GM23338 (cell line): ENCODE data around the gene C5orf47.

Source experiments
- EZH2 ChIP-seq: fragments of 200-600 bp; sonication (generic); IDR thresholded peaks from one replicate; pipeline ENCODE4 v1.8.0; 2017; ENCODE audit warnings: antibody characterized with exemption, mild to moderate bottlenecking, low read depth; ENCODE audit not compliant: unreplicated experiment
- POLR2AphosphoS5 ChIP-seq: IDR thresholded peaks from 2 replicates; pipeline ENCODE4 v1.6.1; 2016; ENCODE audit warnings: antibody characterized with exemption, low read depth
- TF ChIP-seq, protein P1 (sequence below): IDR thresholded peaks from 2 replicates; pipeline ENCODE4 v1.6.1; 2016; ENCODE audit warnings: antibody characterized with exemption
- TF ChIP-seq, protein P2 (sequence below), 2 experiments: fragments of 200-600 bp in 1 of 2; sonication (generic) in 1 of 2; conservative IDR thresholded peaks; 2 replicates each; pipeline versions ENCODE4 v1.5.1 to v1.6.1; 2016 to 2017; ENCODE audit warnings: antibody characterized with exemption in 2 of 2, low read depth in 2 of 2, mild to moderate bottlenecking in 2 of 2, moderate library complexity in 1 of 2
- TF ChIP-seq, protein P3 (sequence below): IDR thresholded peaks from one replicate; pipeline ENCODE4 v1.6.1; 2018; ENCODE audit warnings: antibody characterized with exemption; ENCODE audit not compliant: unreplicated experiment

DNA sequence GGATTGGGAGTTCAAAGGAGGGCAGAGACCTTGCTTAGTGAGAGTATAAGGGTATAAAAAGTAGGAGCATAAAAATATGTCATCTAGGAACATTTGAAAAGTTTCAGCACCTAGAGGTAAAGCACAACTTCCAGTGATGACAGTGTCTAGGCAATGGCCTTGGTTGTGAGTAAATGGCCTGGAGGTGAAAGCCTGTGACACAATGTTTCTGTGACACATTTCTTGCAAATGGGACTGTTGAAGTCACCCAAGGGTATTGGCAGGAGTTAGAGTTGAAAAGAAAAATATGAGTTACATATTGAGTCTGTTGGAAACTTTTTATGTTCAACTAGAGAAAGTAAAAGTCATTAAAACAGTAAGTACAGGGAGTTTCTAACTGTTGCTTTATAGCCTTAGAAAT lies 14.8 kb downstream of the C5orf47 start:
- TF ChIP-seq, protein P1, sequence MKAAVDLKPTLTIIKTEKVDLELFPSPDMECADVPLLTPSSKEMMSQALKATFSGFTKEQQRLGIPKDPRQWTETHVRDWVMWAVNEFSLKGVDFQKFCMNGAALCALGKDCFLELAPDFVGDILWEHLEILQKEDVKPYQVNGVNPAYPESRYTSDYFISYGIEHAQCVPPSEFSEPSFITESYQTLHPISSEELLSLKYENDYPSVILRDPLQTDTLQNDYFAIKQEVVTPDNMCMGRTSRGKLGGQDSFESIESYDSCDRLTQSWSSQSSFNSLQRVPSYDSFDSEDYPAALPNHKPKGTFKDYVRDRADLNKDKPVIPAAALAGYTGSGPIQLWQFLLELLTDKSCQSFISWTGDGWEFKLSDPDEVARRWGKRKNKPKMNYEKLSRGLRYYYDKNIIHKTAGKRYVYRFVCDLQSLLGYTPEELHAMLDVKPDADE = no peak
- TF ChIP-seq EZH2 (no peak), POLR2AphosphoS5 (no peak)
- TF ChIP-seq, protein P2, sequence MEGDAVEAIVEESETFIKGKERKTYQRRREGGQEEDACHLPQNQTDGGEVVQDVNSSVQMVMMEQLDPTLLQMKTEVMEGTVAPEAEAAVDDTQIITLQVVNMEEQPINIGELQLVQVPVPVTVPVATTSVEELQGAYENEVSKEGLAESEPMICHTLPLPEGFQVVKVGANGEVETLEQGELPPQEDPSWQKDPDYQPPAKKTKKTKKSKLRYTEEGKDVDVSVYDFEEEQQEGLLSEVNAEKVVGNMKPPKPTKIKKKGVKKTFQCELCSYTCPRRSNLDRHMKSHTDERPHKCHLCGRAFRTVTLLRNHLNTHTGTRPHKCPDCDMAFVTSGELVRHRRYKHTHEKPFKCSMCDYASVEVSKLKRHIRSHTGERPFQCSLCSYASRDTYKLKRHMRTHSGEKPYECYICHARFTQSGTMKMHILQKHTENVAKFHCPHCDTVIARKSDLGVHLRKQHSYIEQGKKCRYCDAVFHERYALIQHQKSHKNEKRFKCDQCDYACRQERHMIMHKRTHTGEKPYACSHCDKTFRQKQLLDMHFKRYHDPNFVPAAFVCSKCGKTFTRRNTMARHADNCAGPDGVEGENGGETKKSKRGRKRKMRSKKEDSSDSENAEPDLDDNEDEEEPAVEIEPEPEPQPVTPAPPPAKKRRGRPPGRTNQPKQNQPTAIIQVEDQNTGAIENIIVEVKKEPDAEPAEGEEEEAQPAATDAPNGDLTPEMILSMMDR (conservative IDR thresholded peaks at IDR 0.05; ENCODE audit: low read depth in 2 of 2) = no peak
- TF ChIP-seq, protein P3, sequence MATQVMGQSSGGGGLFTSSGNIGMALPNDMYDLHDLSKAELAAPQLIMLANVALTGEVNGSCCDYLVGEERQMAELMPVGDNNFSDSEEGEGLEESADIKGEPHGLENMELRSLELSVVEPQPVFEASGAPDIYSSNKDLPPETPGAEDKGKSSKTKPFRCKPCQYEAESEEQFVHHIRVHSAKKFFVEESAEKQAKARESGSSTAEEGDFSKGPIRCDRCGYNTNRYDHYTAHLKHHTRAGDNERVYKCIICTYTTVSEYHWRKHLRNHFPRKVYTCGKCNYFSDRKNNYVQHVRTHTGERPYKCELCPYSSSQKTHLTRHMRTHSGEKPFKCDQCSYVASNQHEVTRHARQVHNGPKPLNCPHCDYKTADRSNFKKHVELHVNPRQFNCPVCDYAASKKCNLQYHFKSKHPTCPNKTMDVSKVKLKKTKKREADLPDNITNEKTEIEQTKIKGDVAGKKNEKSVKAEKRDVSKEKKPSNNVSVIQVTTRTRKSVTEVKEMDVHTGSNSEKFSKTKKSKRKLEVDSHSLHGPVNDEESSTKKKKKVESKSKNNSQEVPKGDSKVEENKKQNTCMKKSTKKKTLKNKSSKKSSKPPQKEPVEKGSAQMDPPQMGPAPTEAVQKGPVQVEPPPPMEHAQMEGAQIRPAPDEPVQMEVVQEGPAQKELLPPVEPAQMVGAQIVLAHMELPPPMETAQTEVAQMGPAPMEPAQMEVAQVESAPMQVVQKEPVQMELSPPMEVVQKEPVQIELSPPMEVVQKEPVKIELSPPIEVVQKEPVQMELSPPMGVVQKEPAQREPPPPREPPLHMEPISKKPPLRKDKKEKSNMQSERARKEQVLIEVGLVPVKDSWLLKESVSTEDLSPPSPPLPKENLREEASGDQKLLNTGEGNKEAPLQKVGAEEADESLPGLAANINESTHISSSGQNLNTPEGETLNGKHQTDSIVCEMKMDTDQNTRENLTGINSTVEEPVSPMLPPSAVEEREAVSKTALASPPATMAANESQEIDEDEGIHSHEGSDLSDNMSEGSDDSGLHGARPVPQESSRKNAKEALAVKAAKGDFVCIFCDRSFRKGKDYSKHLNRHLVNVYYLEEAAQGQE = no peak
